H1 (cell line): ENCODE data around the gene LRBA. TPM values are rescaled to one million over a fixed set of nuclear protein-coding genes. Genes with fewer than 3 reads are reported as not detected.

ENCODE experiments used
- CTCF ChIA-PET: fragments of 300-600 bp; sonication (Branson Sonifier 250); formaldehyde crosslinking; loops from one replicate; lab custom pipeline; 2021; ENCODE audit not compliant: partially characterized antibody; lab: Charles Lee
- POLR2A ChIA-PET: fragments of 300-600 bp; sonication (Branson Sonifier 250); formaldehyde crosslinking; loops from one replicate; lab custom pipeline; 2021; ENCODE audit warnings: inconsistent platforms; ENCODE audit not compliant: partially characterized antibody; lab: Charles Lee
- DNase-seq, 2 experiments: peaks; one replicate each; pipeline versions ENCODE4 v3.0.0 to v3.0.0-alpha.2; 2010 to 2022; ENCODE audit warnings: low spot score in 2 of 2, low read depth in 1 of 2, mixed read lengths in 1 of 2
- FAIRE-seq: peaks from 2 replicates; lab custom pipeline; 2011; peaks lifted over from hg19 to GRCh38; lab: Jason Lieb, UNC
- H2AFZ ChIP-seq: 2 replicates; pipeline ENCODE4 v1.8.1; 2012; ENCODE audit warnings: low read length, inconsistent platforms
- H2AK5ac ChIP-seq: 2 replicates; pipeline ENCODE4 v1.6.1; 2013; ENCODE audit warnings: low read depth, low read length
- H2BK120ac ChIP-seq: replicated peaks from 2 replicates; pipeline ENCODE3; 2013; ENCODE audit warnings: low read depth, low read length, inconsistent platforms
- H2BK12ac ChIP-seq: 2 replicates; pipeline ENCODE4 v1.6.1; 2013; ENCODE audit warnings: low read depth, low read length
- H2BK15ac ChIP-seq: 2 replicates; pipeline ENCODE4 v1.6.1; 2013; ENCODE audit warnings: low read length
- H2BK20ac ChIP-seq: 2 replicates; pipeline ENCODE4 v1.6.1; 2013; ENCODE audit warnings: low read length
- H2BK5ac ChIP-seq: 2 replicates; pipeline ENCODE4 v1.6.1; 2013; ENCODE audit warnings: low read depth, low read length
- H3K14ac ChIP-seq: 2 replicates; pipeline ENCODE4 v1.6.1; 2013; ENCODE audit warnings: inconsistent platforms; ENCODE audit not compliant: insufficient read length
- H3K18ac ChIP-seq: 2 replicates; pipeline ENCODE4 v1.6.1; 2013; ENCODE audit warnings: low read length; ENCODE audit errors: extremely low read depth
- H3K23ac ChIP-seq: 2 replicates; pipeline ENCODE4 v1.6.1; 2013; ENCODE audit warnings: inconsistent platforms; ENCODE audit not compliant: insufficient read length
- H3K23me2 ChIP-seq: 2 replicates; pipeline ENCODE4 v1.6.1; 2013; ENCODE audit warnings: low read depth, low read length
- H3K27ac ChIP-seq: 2 replicates; pipeline ENCODE4 v1.6.1; 2011; ENCODE audit warnings: low read depth, low read length, inconsistent platforms
- H3K27me3 ChIP-seq, 4 experiments: replicated peaks in 1 of 4; 1 replicate in 1 of 4; 2 replicates in 3 of 4; pipeline versions ENCODE4 v1.6.1 to v1.8.1; 2011 to 2013; ENCODE audit warnings: low read length in 3 of 4, mild to moderate bottlenecking in 3 of 4, inconsistent platforms in 2 of 4, mixed read lengths in 2 of 4, moderate library complexity in 1 of 4; ENCODE audit not compliant: control insufficient read depth in 3 of 4, insufficient read depth in 3 of 4; ENCODE audit errors: extremely low read depth in 1 of 4
- H3K36me3 ChIP-seq, 4 experiments: 2 replicates each; pipeline versions ENCODE4 v1.6.1 to v1.8.1; 2011 to 2013; ENCODE audit warnings: mild to moderate bottlenecking in 4 of 4, low read length in 3 of 4, moderate library complexity in 2 of 4, control low read depth in 1 of 4, inconsistent platforms in 1 of 4; ENCODE audit not compliant: insufficient read depth in 4 of 4, control insufficient read depth in 2 of 4
- H3K4ac ChIP-seq: replicated peaks from 2 replicates; pipeline ENCODE3; 2013; ENCODE audit warnings: low read length, low read depth, mixed read lengths, inconsistent platforms; ENCODE audit not compliant: insufficient read length
- H3K4me1 ChIP-seq, 4 experiments: replicated peaks in 1 of 4; 1 replicate in 1 of 4; 2 replicates in 3 of 4; pipeline versions ENCODE4 v1.6.1 to v1.8.1; 2011 to 2013; ENCODE audit warnings: low read length in 3 of 4, inconsistent platforms in 2 of 4, mixed read lengths in 1 of 4; ENCODE audit not compliant: insufficient read depth in 4 of 4, control insufficient read depth in 3 of 4
- H3K4me2 ChIP-seq, 2 experiments: 2 replicates each; pipeline versions ENCODE4 v1.6.1 to v1.8.1; 2011 to 2013; ENCODE audit warnings: low read depth in 2 of 2, low read length in 2 of 2, control low read depth in 1 of 2, inconsistent platforms in 1 of 2, mild to moderate bottlenecking in 1 of 2; ENCODE audit not compliant: insufficient read depth in 1 of 2
- H3K4me3 ChIP-seq, 4 experiments: fragments of 200-600, 300-600 bp in 1 of 4; sonication (generic), shearing (Covaris generic), sonication (Bioruptor Twin) in 1 of 4; 2 replicates each; pipeline versions ENCODE4 v1.5.1 to v1.8.1; 2011 to 2016; ENCODE audit warnings: low read length in 4 of 4, low read depth in 3 of 4, control low read depth in 2 of 4, inconsistent platforms in 2 of 4, mild to moderate bottlenecking in 2 of 4, mixed read lengths in 1 of 4, moderate library complexity in 1 of 4; ENCODE audit not compliant: insufficient read depth in 2 of 4; ENCODE audit errors: extremely low read depth in 1 of 4
- H3K56ac ChIP-seq: replicated peaks from 2 replicates; pipeline ENCODE3; 2013; ENCODE audit warnings: low read depth, mild to moderate bottlenecking, mixed read lengths, low read length, inconsistent platforms; ENCODE audit not compliant: insufficient read length
- H3K79me1 ChIP-seq: 2 replicates; pipeline ENCODE4 v1.6.1; 2013; ENCODE audit warnings: low read depth, low read length, control low read depth
- H3K79me2 ChIP-seq, 2 experiments: 2 replicates each; pipeline versions ENCODE4 v1.6.1 to v1.8.1; 2012 to 2013; ENCODE audit warnings: low read length in 2 of 2, mild to moderate bottlenecking in 2 of 2, inconsistent platforms in 1 of 2; ENCODE audit not compliant: insufficient read depth in 2 of 2, control insufficient read depth in 1 of 2
- H3K9ac ChIP-seq, 4 experiments: replicated peaks in 1 of 4; 1 replicate in 1 of 4; 2 replicates in 3 of 4; pipeline versions ENCODE4 v1.6.1 to v1.8.1; 2011 to 2013; ENCODE audit warnings: low read depth in 3 of 4, low read length in 3 of 4, control low read depth in 2 of 4, mild to moderate bottlenecking in 2 of 4, moderate library complexity in 2 of 4, inconsistent platforms in 1 of 4; ENCODE audit errors: extremely low read depth in 1 of 4
- H3K9me3 ChIP-seq, 2 experiments: 2 replicates each; pipeline versions ENCODE4 v1.6.1 to v1.8.1; 2012 to 2013; ENCODE audit warnings: mild to moderate bottlenecking in 2 of 2, moderate library complexity in 2 of 2, control low read depth in 1 of 2, inconsistent platforms in 1 of 2, low read depth in 1 of 2, low read length in 1 of 2, mixed read lengths in 1 of 2; ENCODE audit not compliant: insufficient read depth in 2 of 2
- H4K20me1 ChIP-seq, 2 experiments: replicated peaks in 1 of 2; 2 replicates each; pipeline versions ENCODE3 to v1.8.1; 2011 to 2013; ENCODE audit warnings: inconsistent platforms in 2 of 2, low read length in 2 of 2, mild to moderate bottlenecking in 1 of 2; ENCODE audit not compliant: insufficient read depth in 2 of 2, control insufficient read depth in 1 of 2
- H4K5ac ChIP-seq: 2 replicates; pipeline ENCODE4 v1.6.1; 2013; ENCODE audit warnings: low read length, low read depth, mixed read lengths, inconsistent platforms; ENCODE audit not compliant: insufficient read length
- H4K8ac ChIP-seq: 2 replicates; pipeline ENCODE4 v1.8.0; 2013; ENCODE audit warnings: mild to moderate bottlenecking, moderate library complexity, low read length, inconsistent platforms; ENCODE audit not compliant: insufficient read depth; ENCODE audit errors: extremely low read depth
- H4K91ac ChIP-seq: replicated peaks from 2 replicates; pipeline ENCODE3; 2013; ENCODE audit warnings: low read length, mixed read lengths, inconsistent platforms; ENCODE audit not compliant: insufficient read length
- BCL11A ChIP-seq, 2 experiments: IDR thresholded peaks; one replicate each; pipeline ENCODE4 v1.6.1; 2011; ENCODE audit warnings: low read depth in 2 of 2, low read length in 2 of 2, mild to moderate bottlenecking in 2 of 2
- CHD1 ChIP-seq: IDR thresholded peaks from 2 replicates; pipeline ENCODE4 v1.6.1; 2012; ENCODE audit warnings: low read depth, low read length, improper control_type of control experiment
- CHD2 ChIP-seq: IDR thresholded peaks from 2 replicates; pipeline ENCODE4 v1.6.1; 2012; ENCODE audit warnings: low read length, improper control_type of control experiment
- KDM5A ChIP-seq: fragments of 200-600 bp; IDR thresholded peaks from 2 replicates; pipeline ENCODE4 v1.7.1; 2012; ENCODE audit warnings: mild to moderate bottlenecking, low read length, inconsistent platforms, mixed read lengths
- POLR2A ChIP-seq, 2 experiments: IDR thresholded peaks; 1 replicate in 1 of 2; 2 replicates in 1 of 2; pipeline ENCODE4 v1.6.1; 2011; ENCODE audit warnings: low read depth in 2 of 2, low read length in 2 of 2, mild to moderate bottlenecking in 2 of 2; ENCODE audit errors: control extremely low read depth in 1 of 2
- RAD21 ChIP-seq, 2 experiments: IDR thresholded peaks in 1 of 2; conservative IDR thresholded peaks in 1 of 2; 2 replicates each; pipeline ENCODE4 v1.6.1; 2011; ENCODE audit warnings: low read depth in 2 of 2, low read length in 2 of 2, improper control_type of control experiment in 1 of 2, inconsistent platforms in 1 of 2, mild to moderate bottlenecking in 1 of 2, moderate library complexity in 1 of 2
- SIRT6 ChIP-seq: IDR thresholded peaks from one replicate; pipeline ENCODE4 v1.7.1; 2012; ENCODE audit warnings: low read length, inconsistent platforms
- SIX5 ChIP-seq: IDR thresholded peaks from 2 replicates; pipeline ENCODE4 v1.6.1; 2011; ENCODE audit warnings: mild to moderate bottlenecking, low read depth, low read length
- SP1 ChIP-seq: IDR thresholded peaks from 2 replicates; pipeline ENCODE4 v1.6.1; 2011; ENCODE audit warnings: low read depth, low read length
- SP4 ChIP-seq: IDR thresholded peaks from 2 replicates; pipeline ENCODE4 v1.6.1; 2012; ENCODE audit warnings: low read length, inconsistent platforms
- SRF ChIP-seq: IDR thresholded peaks from 2 replicates; pipeline ENCODE4 v1.6.1; 2011; ENCODE audit warnings: mild to moderate bottlenecking, low read depth, low read length, moderate library complexity
- TAF7 ChIP-seq: optimal IDR thresholded peaks from 2 replicates; pipeline ENCODE3; 2011; ENCODE audit warnings: low read depth, mild to moderate bottlenecking, inconsistent platforms, low read length, moderate library complexity, borderline replicate concordance
- TBP ChIP-seq: IDR thresholded peaks from 2 replicates; pipeline ENCODE4 v1.6.1; 2011; ENCODE audit warnings: low read depth, low read length, improper control_type of control experiment
- WGBS, 2 experiments: shearing (Covaris generic) in 1 of 2; methylation state at CpG; one replicate each; pipeline versions ENCODE4 v1.1.6 to v1.1.7; 2013 to 2015; ENCODE audit warnings: low lambda C conversion rate in 2 of 2, mixed read lengths in 2 of 2, inconsistent platforms in 1 of 2, low coverage in 1 of 2, missing lambda C conversion rate in 1 of 2; ENCODE audit not compliant: insufficient replicate concordance in 2 of 2, insufficient coverage in 1 of 2, insufficient read length in 1 of 2; ENCODE audit errors: extremely low coverage in 1 of 2, missing lambda C conversion rate in 1 of 2; 5-methylcytosine and 5-hydroxymethylcytosine counted together
- polyA plus RNA-seq, 7 experiments: library from polyadenylated mRNA; depleted of rRNA in 3 of 7; stranded (reverse) in 5 of 7; unstranded in 2 of 7; fragments of >200 nt in 5 of 7; fragments of 200-250 nt in 2 of 7; gene quantifications; 1 replicate in 5 of 7; 2 replicates in 1 of 7; 4 replicates in 1 of 7; pipeline versions ENCODE4 v1.2.1 to v1.2.3, GENCODE V29; 2011 to 2013; ENCODE audit warnings: missing spikeins in 2 of 7, mixed read lengths in 2 of 7
- total RNA-seq: library from RNA; stranded (reverse); fragmentation: NEBNext Ultra II Directional; extraction: Animal tissue kit (Norgen Biotek cat#: 25700); gene quantifications from 2 replicates; pipeline ENCODE4 v1.2.1, GENCODE V29; 2021

Gene LRBA
- total and polyA plus RNA-seq, 2 of the 8 experiments (the other 6 are each of a cell fraction or from before 2014, with no cell fraction given), result 54.6 to 83.2 TPM

DNA sequence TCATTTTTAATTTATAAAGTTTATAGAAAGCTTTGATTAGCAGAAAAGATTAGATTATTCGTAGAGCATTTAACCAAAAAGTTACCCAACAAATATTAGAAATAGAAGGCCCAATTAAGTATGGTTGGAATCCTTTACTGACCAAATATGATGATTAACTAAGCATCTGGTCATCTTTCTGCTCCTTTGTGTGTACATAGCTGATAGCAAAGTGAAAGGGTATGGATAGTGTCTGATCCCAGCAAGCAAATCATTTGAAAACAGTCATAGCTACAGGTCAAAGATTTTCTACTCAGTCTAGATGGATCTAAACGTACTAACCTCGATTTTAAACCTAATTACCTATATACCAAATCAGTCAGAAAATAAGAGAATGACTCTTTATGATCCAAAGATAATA is 440.4 kb downstream of the LRBA start:
- CTCF ChIA-PET, result interaction anchor here (1.1 kb wide), 1 partner anchor 9 kb away, joined by 4 read pairs; no protein-coding TSS in a partner anchor
- H4K91ac ChIP-seq, result no peak overlapping the region
- no peaks in the 10 kb centered on the region for H3K36me3 ChIP-seq
- WGBS, 2 experiments, result 91% methylated on average over 3 of the region's 3 CpGs; no CpG with 5 or more reads in 1 of the 2 experiments
- no peak overlapping the region for H2BK20ac ChIP-seq
- H2BK15ac ChIP-seq, result no peak overlapping the region
- no peak overlapping the region for H2BK5ac ChIP-seq
- FAIRE-seq, result no peak
- no peak overlapping the region for H4K5ac ChIP-seq
- H3K4me3 ChIP-seq, result no peak overlapping the region
- H3K23ac ChIP-seq, result no peak overlapping the region
- H3K23me2 ChIP-seq, result peaks cover 4% of the 10 kb centered on the region; the same call in 1 of the 2 replicates
- H2AK5ac ChIP-seq, result no peak overlapping the region
- H3K79me2 ChIP-seq, result no peaks in the 10 kb centered on the region
- no peak overlapping the region for H2BK12ac ChIP-seq
- no peak overlapping the region for H3K18ac ChIP-seq
- no peak for DNase-seq
- H3K27me3 ChIP-seq, result peaks cover 0 to 4% (median 2%) of the 10 kb centered on the region in 4 experiments; a peak in 5 of 7 replicates
- no peak overlapping the region for H2AFZ ChIP-seq
- no peak overlapping the region for H3K4ac ChIP-seq
- no peak overlapping the region for H3K9ac ChIP-seq
- no peak overlapping the region for H4K8ac ChIP-seq
- no peaks in the 10 kb centered on the region; the same call in 1 of the 2 replicates for H3K79me1 ChIP-seq
- peaks cover 1 to 6% (median 3%) of the 10 kb centered on the region in 4 experiments; a peak in 5 of 7 replicates for H3K4me1 ChIP-seq
- no peaks in the 10 kb centered on the region for H3K9me3 ChIP-seq
- peaks cover 3 to 9% of the 10 kb centered on the region in 2 experiments for H4K20me1 ChIP-seq
- TF ChIP-seq SIX5 (no peak), TAF7 (no peak), BCL11A (IDR thresholded peaks at IDR 0.05; ENCODE audit: low read depth in 2 of 2, low read length in 2 of 2) (no peak), KDM5A (no peak), RAD21 (IDR thresholded peaks at IDR 0.05 in 1 of 2, conservative IDR thresholded peaks at IDR 0.05 in 1 of 2; ENCODE audit: low read depth in 2 of 2, low read length in 2 of 2) (no peak), SRF (no peak), CHD2 (no peak), TBP (no peak), SIRT6 (no peak), SP4 (no peak), CHD1 (no peak), SP1 (no peak), POLR2A (IDR thresholded peaks at IDR 0.05; ENCODE audit: control extremely low read depth in 1 of 2, low read depth in 2 of 2, low read length in 2 of 2) (no peak)
- POLR2A ChIA-PET, result interaction anchor here (1.3 kb wide), 1 partner anchor 11 kb away, joined by 3 read pairs; no protein-coding TSS in a partner anchor
- no peak overlapping the region for H3K4me2 ChIP-seq
- H3K56ac ChIP-seq, result no peak overlapping the region
- H3K14ac ChIP-seq, result no peak overlapping the region
- no peak overlapping the region for H2BK120ac ChIP-seq
- H3K27ac ChIP-seq, result no peak overlapping the region
